GM12878 (cell line): ENCODE data around the gene DIAPH2. TPM values are rescaled to one million over a fixed set of nuclear protein-coding genes. Genes with fewer than 3 reads are reported as not detected.

Experiments used
- ATAC-seq: fragments of 200-7000 bp; cut with Tn5 transposase; 3 replicates; pipeline ENCODE4 v1.9.1; 2020; ENCODE audit warnings: mild to moderate bottlenecking, moderate library complexity
- BruUV-seq: library from RNA; stranded (reverse); fragments of 400-500 nt; replicated peaks from 2 replicates; lab custom pipeline; 2021; lab: Mats Ljungman, UMichigan
- CTCF ChIA-PET: fragments of 300-600 bp; sonication (Branson Sonifier 250); formaldehyde crosslinking; extraction: SDS; loops from one replicate; lab custom pipeline; 2021; ENCODE audit warnings: inconsistent platforms; lab: Yijun Ruan, JAX
- POLR2A ChIA-PET: fragments of 350-600 bp; formaldehyde crosslinking; extraction: SDS; loops from one replicate; lab custom pipeline; 2021; ENCODE audit warnings: inconsistent platforms; lab: Charles Lee
- RAD21 ChIA-PET: fragments of 300-600 bp; sonication (Branson Sonifier 250); formaldehyde crosslinking; loops from one replicate; lab custom pipeline; 2023; ENCODE audit warnings: antibody characterized with exemption; ENCODE audit not compliant: unreplicated experiment; lab: Charles Lee
- SMC1A ChIA-PET: fragments of 300-600 bp; sonication (Branson Sonifier 250); formaldehyde crosslinking; loops from one replicate; lab custom pipeline; 2023; ENCODE audit not compliant: unreplicated experiment, uncharacterized antibody; lab: Charles Lee
- DNase-seq: peaks from one replicate; pipeline ENCODE4 v3.0.0-alpha.2; 2011; ENCODE audit warnings: low read depth, low spot score
- FAIRE-seq: peaks from 3 replicates; lab custom pipeline; 2011; peaks lifted over from hg19 to GRCh38; lab: Jason Lieb, UNC
- H2AFZ ChIP-seq: 2 replicates; pipeline ENCODE4 v1.6.0; 2011; ENCODE audit warnings: low read depth, low read length, control low read depth; ENCODE audit not compliant: control insufficient read depth
- H3K27ac ChIP-seq: 2 replicates; pipeline ENCODE4 v1.5.1; 2011; ENCODE audit warnings: control low read depth; ENCODE audit not compliant: control insufficient read depth, insufficient read depth
- H3K27me3 ChIP-seq, 2 experiments: replicated peaks in 1 of 2; 2 replicates each; pipeline versions ENCODE4 v1.6.0 to v1.6.1; 2011; ENCODE audit warnings: low read length in 1 of 2; ENCODE audit not compliant: control insufficient read depth in 2 of 2, insufficient read depth in 2 of 2
- H3K36me3 ChIP-seq, 2 experiments: 2 replicates each; pipeline ENCODE4 v1.5.1; 2011; ENCODE audit warnings: low read length in 1 of 2; ENCODE audit not compliant: control insufficient read depth in 2 of 2, insufficient read depth in 2 of 2
- H3K4me1 ChIP-seq: 2 replicates; pipeline ENCODE4 v1.6.1; 2011; ENCODE audit warnings: mild to moderate bottlenecking, low read length, moderate library complexity, mixed read lengths; ENCODE audit not compliant: control insufficient read depth, insufficient read depth
- H3K4me2 ChIP-seq: 2 replicates; pipeline ENCODE4 v1.6.0; 2011; ENCODE audit warnings: control low read depth; ENCODE audit not compliant: control insufficient read depth, insufficient read depth
- H3K4me3 ChIP-seq: fragments of 200-600 bp; sonication (generic); 2 replicates; pipeline ENCODE4 v1.5.1; 2016
- H3K79me2 ChIP-seq: 2 replicates; pipeline ENCODE4 v1.6.0; 2011; ENCODE audit warnings: low read length; ENCODE audit not compliant: control insufficient read depth, insufficient read depth
- H3K9ac ChIP-seq: 2 replicates; pipeline ENCODE4 v1.8.0; 2011; ENCODE audit warnings: low read length, control low read depth, mixed read lengths; ENCODE audit not compliant: control insufficient read depth, insufficient read depth
- H3K9me3 ChIP-seq: replicated peaks from 3 replicates; pipeline ENCODE4 v1.5.1; 2011; ENCODE audit warnings: mild to moderate bottlenecking, low read length; ENCODE audit not compliant: control insufficient read depth, insufficient read depth
- H4K20me1 ChIP-seq: 2 replicates; pipeline ENCODE4 v1.6.0; 2011; ENCODE audit not compliant: control insufficient read depth, insufficient read depth
- CBX5 ChIP-seq: sonication (generic); IDR thresholded peaks from 2 replicates; pipeline ENCODE4 v1.6.1; 2016; ENCODE audit warnings: low read depth, moderate library complexity, mild to moderate bottlenecking, inconsistent platforms
- HDAC2 ChIP-seq: fragments of 200-600 bp; sonication (generic); IDR thresholded peaks from 2 replicates; pipeline ENCODE4 v1.6.1; 2017
- MEF2B ChIP-seq: fragments of 450-650 bp; IDR thresholded peaks from 2 replicates; pipeline ENCODE4 v1.6.1; 2018; ENCODE audit warnings: mild to moderate bottlenecking, moderate library complexity; ENCODE audit not compliant: partially characterized antibody, poor library complexity, severe bottlenecking
- RBBP5 ChIP-seq: fragments of 200-600 bp; sonication (generic); conservative IDR thresholded peaks from 2 replicates; pipeline ENCODE4 v1.6.1; 2016
- RCOR1 ChIP-seq: conservative IDR thresholded peaks from 2 replicates; pipeline ENCODE4 v1.6.1; 2012; ENCODE audit warnings: low read depth, low read length, improper control_type of control experiment
- SRF ChIP-seq, 2 experiments: IDR thresholded peaks; 2 replicates each; pipeline ENCODE4 v1.6.1; 2011; ENCODE audit warnings: low read depth in 2 of 2, low read length in 2 of 2, mild to moderate bottlenecking in 1 of 2, moderate library complexity in 1 of 2
- ZNF24 ChIP-seq: fragments of 450-650 bp; IDR thresholded peaks from 2 replicates; pipeline ENCODE4 v1.6.1; 2017; ENCODE audit warnings: antibody characterized with exemption, mild to moderate bottlenecking
- ZNF384 ChIP-seq: IDR thresholded peaks from 2 replicates; pipeline ENCODE4 v1.6.1; 2012; ENCODE audit warnings: low read depth, mild to moderate bottlenecking, low read length, improper control_type of control experiment, borderline replicate concordance
- WGBS: methylation state at CpG from one replicate; pipeline ENCODE4 v1.1.6; 2016; ENCODE audit warnings: low lambda C conversion rate; ENCODE audit not compliant: insufficient replicate concordance, insufficient coverage; ENCODE audit errors: missing lambda C conversion rate; 5-methylcytosine and 5-hydroxymethylcytosine counted together
- in situ Hi-C: fragments of 300-500 bp; cut with MboI; formaldehyde crosslinking; loops from 9 replicates; pipeline ENCODE4 v1.14.3; 2018; ENCODE audit warnings: mixed read lengths
- intact Hi-C: fragments of 100-400 bp; cut with micrococcal nuclease; formaldehyde crosslinking; loops from one replicate; pipeline ENCODE4 v1.14.2; 2022; ENCODE audit not compliant: unreplicated experiment
- polyA plus RNA-seq, 11 experiments: library from polyadenylated mRNA; depleted of rRNA in 4 of 11; unstranded in 6 of 11; stranded (reverse) in 5 of 11; fragments of >200 nt; fragmentation: Nextera tagmentation in 4 of 11; fragmentation: Illumina TruSeq in 1 of 11; extraction: Ambion mirVana in 4 of 11; extraction: Trizol in 1 of 11; gene quantifications; 1 replicate in 1 of 11; 2 replicates in 10 of 11; pipeline versions ENCODE4 v1.2.1 to v1.2.3, GENCODE V29; 2011 to 2016; ENCODE audit warnings: inconsistent platforms in 2 of 11, missing spikeins in 2 of 11, low read depth in 1 of 11
- total RNA-seq, 4 experiments: library from RNA; depleted of rRNA in 3 of 4; stranded (reverse); fragments of >200 nt in 3 of 4; fragmentation: Illumina TruSeq in 1 of 4; extraction: Trizol in 1 of 4; gene quantifications; 2 replicates each; pipeline versions ENCODE4 v1.2.1 to v1.2.3, GENCODE V29; 2013 to 2021
- TF ChIP-seq, protein P1 (sequence below): fragments of 150-350 bp; IDR thresholded peaks from 2 replicates; pipeline ENCODE4 v1.6.1; 2014; ENCODE audit warnings: mild to moderate bottlenecking, low read depth, low read length
- TF ChIP-seq, protein P2 (sequence below): IDR thresholded peaks from 2 replicates; pipeline ENCODE4 v1.6.1; 2011; ENCODE audit warnings: mild to moderate bottlenecking, low read depth, low read length, moderate library complexity; ENCODE audit not compliant: insufficient replicate concordance
- TF ChIP-seq, protein P3 (sequence below): fragments of 450-650 bp; IDR thresholded peaks from 2 replicates; pipeline ENCODE4 v1.6.1; 2016; ENCODE audit warnings: mild to moderate bottlenecking

The DIAPH2 gene
- total and polyA plus RNA-seq, 10 of the 15 experiments (the other 5 are each of a cell fraction or from before 2014, with no cell fraction given): 2.2 to 16.6 (median 8.8) TPM

DNA sequence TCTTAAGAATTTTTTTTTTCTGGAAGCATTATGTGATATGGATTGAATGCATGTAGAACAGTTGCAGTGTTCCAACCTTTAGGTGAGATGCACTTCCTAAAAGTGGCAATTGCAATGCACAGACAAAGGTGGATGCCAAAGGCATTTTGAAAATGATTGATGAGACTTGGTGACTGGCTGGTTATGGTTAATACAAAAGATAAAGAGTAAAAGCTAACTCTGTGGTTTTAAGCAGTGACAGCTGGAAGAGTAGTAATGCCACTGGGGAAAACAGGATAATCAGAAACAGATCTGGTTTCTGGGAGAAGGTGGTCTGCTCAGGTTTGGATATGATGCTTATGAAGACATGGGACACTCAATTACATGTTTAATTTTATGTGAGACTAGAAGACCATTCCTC, 544.7 kb downstream of the DIAPH2 start:
- Histone ChIP-seq H3K27me3 (no peaks in the 10 kb centered on the region), H4K20me1 (no peaks in the 10 kb centered on the region), H3K4me3 (no peak overlapping the region), H2AFZ (no peak overlapping the region), H3K36me3 (no peaks in the 10 kb centered on the region), H3K4me1 (no peaks in the 10 kb centered on the region), H3K27ac (no peak overlapping the region), H3K4me2 (no peak overlapping the region), H3K9ac (no peak overlapping the region), H3K9me3 (no peaks in the 10 kb centered on the region), H3K79me2 (no peaks in the 10 kb centered on the region)
- ATAC-seq: no peak
- RAD21 ChIA-PET: interaction anchor here (0.6 kb wide), 1 partner anchor 149 kb away, joined by 3 read pairs; no protein-coding TSS in a partner anchor
- intact Hi-C loops: no loop called here
- in situ Hi-C loops: no loop called here
- CTCF ChIA-PET: no interaction called here
- no peak for FAIRE-seq
- POLR2A ChIA-PET: no interaction called here
- no TSS peak for BruUV-seq
- TF ChIP-seq, protein P1, sequence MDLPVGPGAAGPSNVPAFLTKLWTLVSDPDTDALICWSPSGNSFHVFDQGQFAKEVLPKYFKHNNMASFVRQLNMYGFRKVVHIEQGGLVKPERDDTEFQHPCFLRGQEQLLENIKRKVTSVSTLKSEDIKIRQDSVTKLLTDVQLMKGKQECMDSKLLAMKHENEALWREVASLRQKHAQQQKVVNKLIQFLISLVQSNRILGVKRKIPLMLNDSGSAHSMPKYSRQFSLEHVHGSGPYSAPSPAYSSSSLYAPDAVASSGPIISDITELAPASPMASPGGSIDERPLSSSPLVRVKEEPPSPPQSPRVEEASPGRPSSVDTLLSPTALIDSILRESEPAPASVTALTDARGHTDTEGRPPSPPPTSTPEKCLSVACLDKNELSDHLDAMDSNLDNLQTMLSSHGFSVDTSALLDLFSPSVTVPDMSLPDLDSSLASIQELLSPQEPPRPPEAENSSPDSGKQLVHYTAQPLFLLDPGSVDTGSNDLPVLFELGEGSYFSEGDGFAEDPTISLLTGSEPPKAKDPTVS: no peak
- TF ChIP-seq SRF (IDR thresholded peaks at IDR 0.05; ENCODE audit: low read depth in 2 of 2, low read length in 2 of 2) (no peak), RBBP5 (no peak), MEF2B (no peak), ZNF24 (no peak)
- SMC1A ChIA-PET: interaction anchor here (0.7 to 1.4 kb wide), 2 partner anchors 19 to 171 kb away, joined by 3 to 5 read pairs; no protein-coding TSS in a partner anchor
- no peak for DNase-seq

DNA sequence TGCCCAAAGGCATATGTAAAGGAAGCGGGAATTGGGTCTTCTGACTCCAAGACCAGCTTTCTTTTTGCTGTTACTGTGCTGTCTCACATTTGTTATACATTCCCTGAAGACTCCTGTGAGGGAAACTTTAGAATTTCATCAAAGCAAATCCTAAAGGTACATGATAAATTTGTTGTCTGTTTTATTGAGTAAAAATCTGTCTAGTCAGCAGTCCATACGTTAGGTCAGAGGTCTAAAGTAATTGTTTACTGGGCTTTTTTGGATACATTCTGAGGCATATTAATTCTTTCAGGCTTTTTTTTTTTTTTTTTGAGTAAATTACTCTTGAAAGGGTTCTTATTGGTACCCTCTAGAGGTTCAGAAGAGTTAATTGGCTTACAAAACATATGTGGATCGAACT, 546.3 kb downstream of the DIAPH2 start:
- no peak overlapping the region for H3K27ac ChIP-seq
- no peak for TF ChIP-seq HDAC2
- no peak for TF ChIP-seq CBX5
- TF ChIP-seq, protein P2, sequence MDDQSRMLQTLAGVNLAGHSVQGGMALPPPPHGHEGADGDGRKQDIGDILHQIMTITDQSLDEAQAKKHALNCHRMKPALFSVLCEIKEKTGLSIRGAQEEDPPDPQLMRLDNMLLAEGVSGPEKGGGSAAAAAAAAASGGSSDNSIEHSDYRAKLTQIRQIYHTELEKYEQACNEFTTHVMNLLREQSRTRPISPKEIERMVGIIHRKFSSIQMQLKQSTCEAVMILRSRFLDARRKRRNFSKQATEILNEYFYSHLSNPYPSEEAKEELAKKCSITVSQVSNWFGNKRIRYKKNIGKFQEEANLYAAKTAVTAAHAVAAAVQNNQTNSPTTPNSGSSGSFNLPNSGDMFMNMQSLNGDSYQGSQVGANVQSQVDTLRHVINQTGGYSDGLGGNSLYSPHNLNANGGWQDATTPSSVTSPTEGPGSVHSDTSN: no peak
- TF ChIP-seq ZNF384: no peak
- TF ChIP-seq RCOR1: no peak
- TF ChIP-seq, protein P1: no peak
- TF ChIP-seq, protein P3, sequence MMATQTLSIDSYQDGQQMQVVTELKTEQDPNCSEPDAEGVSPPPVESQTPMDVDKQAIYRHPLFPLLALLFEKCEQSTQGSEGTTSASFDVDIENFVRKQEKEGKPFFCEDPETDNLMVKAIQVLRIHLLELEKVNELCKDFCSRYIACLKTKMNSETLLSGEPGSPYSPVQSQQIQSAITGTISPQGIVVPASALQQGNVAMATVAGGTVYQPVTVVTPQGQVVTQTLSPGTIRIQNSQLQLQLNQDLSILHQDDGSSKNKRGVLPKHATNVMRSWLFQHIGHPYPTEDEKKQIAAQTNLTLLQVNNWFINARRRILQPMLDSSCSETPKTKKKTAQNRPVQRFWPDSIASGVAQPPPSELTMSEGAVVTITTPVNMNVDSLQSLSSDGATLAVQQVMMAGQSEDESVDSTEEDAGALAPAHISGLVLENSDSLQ: no peak
- TF ChIP-seq, all 136 proteins: peak for 0
- Histone ChIP-seq H3K4me1 (no peaks in the 10 kb centered on the region), H3K9me3 (no peaks in the 10 kb centered on the region), H3K4me2 (no peak overlapping the region), H3K36me3 (no peaks in the 10 kb centered on the region), H3K27me3 (no peaks in the 10 kb centered on the region), H3K79me2 (no peaks in the 10 kb centered on the region), H3K4me3 (no peak overlapping the region), H4K20me1 (no peaks in the 10 kb centered on the region), H2AFZ (no peak overlapping the region), H3K9ac (no peak overlapping the region)
- intact Hi-C loops (no loop called here), in situ Hi-C loops (no loop called here)
- ChIA-PET SMC1A (no interaction called here), CTCF (no interaction called here), RAD21 (no interaction called here), POLR2A (no interaction called here)
- FAIRE-seq (no peak), ATAC-seq (no peak), DNase-seq (no peak)
- BruUV-seq: no TSS peak
- WGBS: 61% methylated on average over 3 of the region's 3 CpGs
